ENCODE results near the gene CCDC190. TPM values are rescaled to one million over a fixed set of nuclear protein-coding genes. Genes with fewer than 3 reads are reported as not detected.

CCDC190 gene
- total and polyA plus RNA-seq, 2 of the 13 experiments (the other 11 are each of a cell fraction or from before 2014, with no cell fraction given), result not detected

GRCh38 chr1:162840250-162840839, 20.6 kb downstream of the CCDC190 start:
- CTCF ChIA-PET (ENCODE audit: low intra/inter-chr PET ratio, low total read pairs), result no interaction called here

GRCh38 chr1:162838863-162839262, 22.1 kb downstream of the CCDC190 start:
- no peak overlapping the region for H3K4me3 ChIP-seq (replicated peaks in 1 of 3; ENCODE audit: insufficient read depth in 1 of 3, low read depth in 2 of 3, low read length in 3 of 3)
- no peak overlapping the region for H3K4me2 ChIP-seq (ENCODE audit: low read depth, low read length)
- H3K36me3 ChIP-seq (replicated peaks in 1 of 2; ENCODE audit: control insufficient read depth in 1 of 2, insufficient read depth in 2 of 2, low read length in 2 of 2), result no peaks in the 10 kb centered on the region
- DNase-seq (ENCODE audit: low spot score), result no peak
- 19% methylated on average over 4 of the region's 4 CpGs for WGBS (ENCODE audit: low lambda C conversion rate)
- no peak overlapping the region for H3K27ac ChIP-seq (ENCODE audit: extremely low read length, insufficient read depth, low read length)
- H3K9me3 ChIP-seq (ENCODE audit: low read length), result peaks cover 19% of the 10 kb centered on the region
- no peak overlapping the region for H3K9ac ChIP-seq (ENCODE audit: insufficient read depth, low read depth, low read length)
- CTCF ChIA-PET (ENCODE audit: low intra/inter-chr PET ratio, low total read pairs), result no interaction called here
- peaks cover 1 to 4% of the 10 kb centered on the region in 2 experiments; a peak in 1 of 5 replicates for H3K27me3 ChIP-seq (ENCODE audit: control insufficient read depth in 1 of 2, insufficient read depth in 2 of 2, low read length in 2 of 2)
- POLR2A ChIA-PET, result no interaction called here
- no peaks in the 10 kb centered on the region for H3K79me2 ChIP-seq (ENCODE audit: insufficient read depth, low read length)
- no peak for ATAC-seq
- FAIRE-seq, result no peak
- no peak overlapping the region for H2AFZ ChIP-seq (ENCODE audit: low read length)
- BruUV-seq (replicated peaks), result no TSS peak
- H3K4me1 ChIP-seq (ENCODE audit: insufficient read depth, low read length), result no peaks in the 10 kb centered on the region
- in situ Hi-C loops (cut with HindIII; ENCODE audit: extremely low pct_ligation_motif_present, low pct_unique_long_range_greater_than_20kb), result no loop called here
- intact Hi-C loops (cut with micrococcal nuclease; ENCODE audit: unreplicated experiment), result no loop called here
- H4K20me1 ChIP-seq (ENCODE audit: insufficient read depth, low read length), result no peaks in the 10 kb centered on the region
- TF ChIP-seq ZBED4 (CRISPR knock-in tag; IDR thresholded peaks at IDR 0.05; ENCODE audit: borderline replicate concordance), result no peak
- no peak for TF ChIP-seq ZNF781 (CRISPR knock-in tag; IDR thresholded peaks at IDR 0.05; ENCODE audit: borderline replicate concordance, not compliant biosample characterization)
- no peak for TF ChIP-seq FIP1L1 (IDR thresholded peaks at IDR 0.05; ENCODE audit: borderline replicate concordance, insufficient read depth, low read depth, low read length)
- no peak for TF ChIP-seq IRF1 (CRISPR knock-in tag; IDR thresholded peaks at IDR 0.05; ENCODE audit: low read depth)
- no peak for TF ChIP-seq SRSF9 (IDR thresholded peaks at IDR 0.05; ENCODE audit: borderline replicate concordance, insufficient read depth, low read depth, low read length, poor library complexity, severe bottlenecking)
- TF ChIP-seq GMEB1 (CRISPR knock-in tag; IDR thresholded peaks at IDR 0.05; ENCODE audit: borderline replicate concordance), result no peak
- no peak for TF ChIP-seq POLR2A (IDR thresholded peaks at IDR 0.05; ENCODE audit: insufficient read depth in 1 of 2, low read depth in 2 of 2, low read length in 2 of 2)
- no peak for TF ChIP-seq ZFP36L1 (CRISPR knock-in tag; IDR thresholded peaks at IDR 0.05)
- TF ChIP-seq ZNF354B (CRISPR knock-in tag; IDR thresholded peaks at IDR 0.05), result no peak

More at GRCh38 chr1:162840250-162840839, 20.6 kb downstream of the CCDC190 start:
- Histone ChIP-seq H3K4me3 (replicated peaks in 1 of 3; ENCODE audit: insufficient read depth in 1 of 3, low read depth in 2 of 3, low read length in 3 of 3) (no peak overlapping the region), H3K4me1 (ENCODE audit: insufficient read depth, low read length) (no peaks in the 10 kb centered on the region), H3K9me3 (ENCODE audit: low read length) (peaks cover 19% of the 10 kb centered on the region), H3K79me2 (ENCODE audit: insufficient read depth, low read length) (no peaks in the 10 kb centered on the region), H3K27ac (ENCODE audit: extremely low read length, insufficient read depth, low read length) (no peak overlapping the region), H2AFZ (ENCODE audit: low read length) (no peak overlapping the region), H3K9ac (ENCODE audit: insufficient read depth, low read depth, low read length) (no peak overlapping the region), H4K20me1 (ENCODE audit: insufficient read depth, low read length) (no peaks in the 10 kb centered on the region), H3K27me3 (ENCODE audit: control insufficient read depth in 1 of 2, insufficient read depth in 2 of 2, low read length in 2 of 2) (peaks cover 1 to 6% of the 10 kb centered on the region in 2 experiments; a peak in 1 of 5 replicates), H3K4me2 (ENCODE audit: low read depth, low read length) (no peak overlapping the region), H3K36me3 (replicated peaks in 1 of 2; ENCODE audit: control insufficient read depth in 1 of 2, insufficient read depth in 2 of 2, low read length in 2 of 2) (no peaks in the 10 kb centered on the region)
- POLR2A ChIA-PET, result no interaction called here
- in situ Hi-C loops (cut with HindIII; ENCODE audit: extremely low pct_ligation_motif_present, low pct_unique_long_range_greater_than_20kb) (loop anchor here (10.0 kb wide), 1 partner anchor 474 kb away; no protein-coding TSS in a partner anchor), intact Hi-C loops (cut with micrococcal nuclease; ENCODE audit: unreplicated experiment) (no loop called here)
- ATAC-seq (no peak), FAIRE-seq (no peak), DNase-seq (ENCODE audit: low spot score) (no peak)
- TF ChIP-seq SMARCC2 (IDR thresholded peaks at IDR 0.05) (no peak), MAFK (conservative IDR thresholded peaks at IDR 0.05 in 1 of 2, IDR thresholded peaks at IDR 0.05 in 1 of 2; ENCODE audit: low read length in 2 of 2) (peak; percentile 80 to 88), MAFF (IDR thresholded peaks at IDR 0.05; ENCODE audit: low read depth, low read length) (peak; percentile 79)
- no TSS peak for BruUV-seq (replicated peaks)
